Measurements from ENCODE around the gene SULT1A2. TPM values are rescaled to one million over a fixed set of nuclear protein-coding genes. Genes with fewer than 3 reads are reported as not detected.

The SULT1A2 gene
- total RNA-seq, 6 donors from 2014 or later: 5.7 to 40.8 (median 17.5) TPM

- no peaks in the 10 kb centered on the region for H3K9me3 ChIP-seq
- DNase-seq: peak in 1 of 2 donors; percentile 68
- peaks cover 6 to 11% (median 8%) of the 10 kb centered on the region in 4 donors for H3K4me1 ChIP-seq
- H3K27me3 ChIP-seq: no peaks in the 10 kb centered on the region
- WGBS, 2 donors: 54 to 61% methylated on average over 7 of the region's 7 CpGs
- ATAC-seq (ENCODE audit: low FRiP score in 2 of 2): peak in 1 of 2 donors; percentile 46
- peak overlapping the region in 3 of 4 donors; percentile 36 to 74 (median 71) for H3K27ac ChIP-seq
- no peaks in the 10 kb centered on the region for H3K36me3 ChIP-seq
- no peak overlapping the region for H3K4me3 ChIP-seq
- TF ChIP-seq CTCF (IDR thresholded peaks at IDR 0.05) (no peak), POLR2AphosphoS5 (IDR thresholded peaks at IDR 0.05) (peak in 1 of 2 donors; percentile 35), POLR2A (IDR thresholded peaks at IDR 0.05) (peak in 1 of 4 donors; percentile 40), EP300 (IDR thresholded peaks at IDR 0.05) (no peak)
Observed at GRCh38 chr16:28543072-28543471, 53.8 kb downstream of the SULT1A2 start.

GRCh38 chr16:28542646-28543045 is 54.2 kb downstream of the SULT1A2 start:
- no peak for DNase-seq
- Histone ChIP-seq H3K27ac (peak overlapping the region in 3 of 4 donors; percentile 36 to 74 (median 71)), H3K4me1 (peaks cover 6 to 11% (median 11%) of the 10 kb centered on the region in 4 donors), H3K27me3 (no peaks in the 10 kb centered on the region), H3K9me3 (no peaks in the 10 kb centered on the region), H3K4me3 (no peak overlapping the region), H3K36me3 (no peaks in the 10 kb centered on the region)
- TF ChIP-seq POLR2A (IDR thresholded peaks at IDR 0.05) (no peak), CTCF (IDR thresholded peaks at IDR 0.05) (no peak), POLR2AphosphoS5 (IDR thresholded peaks at IDR 0.05) (no peak), EP300 (IDR thresholded peaks at IDR 0.05) (no peak)
- 62 to 82% methylated on average over 5 to 7 of the region's 7 CpGs for WGBS, 2 donors
- ATAC-seq (ENCODE audit: low FRiP score in 2 of 2): no peak

Other genes starting within 250 kb of the SULT1A2 start
- gene NPIPB6, start 233.5 kb downstream of the SULT1A2 start, total RNA-seq: 1 to 10 TPM in 2 of 6 donors, not detected in 4; 1.6 to 3.3 TPM
- gene EIF3CL, start 193.2 kb downstream of the SULT1A2 start, total RNA-seq: 100 to 1,000 TPM in 4 of 6 donors, 10 to 100 TPM in 2; 44.6 to 235 (median 112) TPM
- gene NPIPB7, start 124.7 kb downstream of the SULT1A2 start, total RNA-seq: under 1 TPM in 2 of 6 donors, not detected in 4; 0.17 to 0.20 TPM
- 10 to 100 TPM; 39.5 to 96.4 (median 56.2) TPM for gene CLN3, start 105.0 kb downstream of the SULT1A2 start, total RNA-seq
- gene APOBR, start 102.4 kb downstream of the SULT1A2 start, total RNA-seq: 10 to 100 TPM; 17.0 to 45.0 (median 33.4) TPM
- 1 to 10 TPM in 1 of 6 donors, under 1 TPM in 1, not detected in 4; 0.89 to 1.4 TPM for gene IL27, start 90.2 kb downstream of the SULT1A2 start, total RNA-seq
- 100 to 1,000 TPM in 4 of 6 donors, 10 to 100 TPM in 2; 34.1 to 294 (median 119) TPM for gene NUPR1, start 58.1 kb downstream of the SULT1A2 start, total RNA-seq
- 10 to 100 TPM; 24.8 to 67.1 (median 37.3) TPM for gene SGF29, start 43.1 kb downstream of the SULT1A2 start, total RNA-seq
- 100 to 1,000 TPM in 4 of 6 donors, 10 to 100 TPM in 2; 46.0 to 180 (median 124) TPM for gene SULT1A1, start 13.0 kb upstream of the SULT1A2 start, total RNA-seq
- 1 to 10 TPM in 1 of 6 donors, under 1 TPM in 1, not detected in 4; 0.67 to 2.3 TPM for gene NPIPB8, start 41.0 kb upstream of the SULT1A2 start, total RNA-seq
- 100 to 1,000 TPM; 218 to 799 (median 446) TPM for gene EIF3C, start 114.4 kb upstream of the SULT1A2 start, total RNA-seq
- gene NPIPB9, start 154.7 kb upstream of the SULT1A2 start, total RNA-seq: 10 to 100 TPM in 2 of 6 donors, 1 to 10 TPM in 3, not detected in 1; 1.1 to 15.7 (median 4.7) TPM
- 100 to 1,000 TPM in 4 of 6 donors, 10 to 100 TPM in 2; 90.9 to 291 (median 128) TPM for gene ATXN2L, start 225.9 kb upstream of the SULT1A2 start, total RNA-seq
- gene TUFM, start 249.3 kb upstream of the SULT1A2 start, total RNA-seq: 100 to 1,000 TPM in 4 of 6 donors, 10 to 100 TPM in 2; 87.7 to 143 (median 118) TPM

All from upper lobe of left lung (tissue), 6 donors.